ENCODE results near the gene OR6C6. TPM values are rescaled to one million over a fixed set of nuclear protein-coding genes. Genes with fewer than 3 reads are reported as not detected.
"Not testable (repeated sequence)": the region's sequence is repeated elsewhere in the genome, so short reads cannot be mapped to it uniquely, and the experiment has no call there.

Gene OR6C6
- not detected in 2 replicates for total RNA-seq

GRCh38 chr12:55296469-55296868, at the start of gene OR6C6:
Gene OR6C6 (minus strand): TSS chr12:55296569. CDS start chr12:55295232, 1,337 bp downstream.
- no peak for DNase-seq (ENCODE audit: low read depth in 2 of 2)

- DNase-seq (ENCODE audit: low read depth in 2 of 2) = no peak
Observed at GRCh38 chr12:55336002-55336401, 39.6 kb upstream of the OR6C6 start.

GRCh38 chr12:55330446-55330845, 34.1 kb upstream of the OR6C6 start, which contains the start of gene OR6C3:
Gene OR6C3 (plus strand): TSS chr12:55330746. CDS start chr12:55331701, 955 bp downstream.
- no peak for DNase-seq (ENCODE audit: low read depth in 2 of 2)

GRCh38 chr12:55325801-55326200, 29.4 kb upstream of the OR6C6 start:
- DNase-seq (ENCODE audit: low read depth in 2 of 2) = not testable (repeated sequence)

- DNase-seq (ENCODE audit: low read depth in 2 of 2) = no peak
Observed at GRCh38 chr12:55320201-55320600, 23.8 kb upstream of the OR6C6 start.

- no peak for DNase-seq (ENCODE audit: low read depth in 2 of 2)
Observed at GRCh38 chr12:55314043-55314442, 17.7 kb upstream of the OR6C6 start, which contains the start of gene OR6C1. Gene OR6C1 (plus strand): TSS chr12:55314343. CDS start chr12:55320600, 6,257 bp downstream.

GRCh38 chr12:55289999-55290398, 6.4 kb downstream of the OR6C6 start:
- DNase-seq (ENCODE audit: low read depth in 2 of 2) = no peak

- DNase-seq (ENCODE audit: low read depth in 2 of 2) = no peak
Observed at GRCh38 chr12:55280991-55281390, 15.4 kb downstream of the OR6C6 start.

GRCh38 chr12:55258303-55258702, 38.1 kb downstream of the OR6C6 start:
- no peak for DNase-seq (ENCODE audit: low read depth in 2 of 2)

GRCh38 chr12:55256831-55257230, 39.5 kb downstream of the OR6C6 start:
- no peak for DNase-seq (ENCODE audit: low read depth in 2 of 2)

GRCh38 chr12:55253281-55253680, 43.1 kb downstream of the OR6C6 start:
- no peak for DNase-seq (ENCODE audit: low read depth in 2 of 2)

- DNase-seq (ENCODE audit: low read depth in 2 of 2) = no peak
Observed at GRCh38 chr12:55250944-55251343, 45.4 kb downstream of the OR6C6 start.

- DNase-seq (ENCODE audit: low read depth in 2 of 2) = no peak
Observed at GRCh38 chr12:55246159-55246558, 50.2 kb downstream of the OR6C6 start.

- no peak for DNase-seq (ENCODE audit: low read depth in 2 of 2)
Observed at GRCh38 chr12:55244309-55244708, 52.1 kb downstream of the OR6C6 start, which contains the start of gene OR6C74. Gene OR6C74 (plus strand): TSS chr12:55244609. CDS start chr12:55247288, 2,679 bp downstream.

Other genes starting within 250 kb of the OR6C6 start
- gene OR9K2, start 170.2 kb downstream of the OR6C6 start, total RNA-seq = not detected in 2 replicates
- not detected in 2 replicates for gene OR10A7, start 75.5 kb downstream of the OR6C6 start, total RNA-seq
- not detected in 2 replicates for gene OR6C74, start 52.0 kb downstream of the OR6C6 start, total RNA-seq
- not detected in 2 replicates for gene OR6C1, start 17.8 kb upstream of the OR6C6 start, total RNA-seq
- gene OR6C3, start 34.2 kb upstream of the OR6C6 start, total RNA-seq = not detected in 2 replicates
- gene OR6C75, start 66.4 kb upstream of the OR6C6 start, total RNA-seq = not detected in 2 replicates
- gene OR6C65, start 104.0 kb upstream of the OR6C6 start, total RNA-seq = not detected in 2 replicates
- gene OR6C76, start 129.7 kb upstream of the OR6C6 start, total RNA-seq = not detected in 2 replicates
- gene OR6C2, start 147.5 kb upstream of the OR6C6 start, total RNA-seq = not detected in 2 replicates
- gene OR6C70, start 173.6 kb upstream of the OR6C6 start, total RNA-seq = not detected in 2 replicates
- gene OR6C68, start 195.8 kb upstream of the OR6C6 start, total RNA-seq = not detected in 2 replicates

Measured in lung microvascular endothelial cell (primary cell).